Activated CD4-positive, alpha-beta T cell treated with anti-CD3 and anti-CD28 coated beads for 4 hours (primary cell): ENCODE data around the gene PWWP2B.
"Not testable (repeated sequence)": the region's sequence is repeated elsewhere in the genome, so short reads cannot be mapped to it uniquely, and the experiment has no call there.

Experiments
- DNase-seq, 2 donors: peaks; one replicate each; pipeline ENCODE4 v3.0.0-alpha.2; 2020

Gene PWWP2B

GRCh38 chr10:132382231-132382922, 14.6 kb upstream of the PWWP2B start:
- no peak for DNase-seq

GRCh38 chr10:132383101-132383500, 13.9 kb upstream of the PWWP2B start:
- no peak for DNase-seq

- no peak for DNase-seq
These were observed 13.2 kb upstream of the PWWP2B start for GRCh38 chr10:132383751-132384196.

- no peak for DNase-seq
These were observed 12.2 kb upstream of the PWWP2B start for GRCh38 chr10:132384618-132385388.

GRCh38 chr10:132385389-132385667, 11.7 kb upstream of the PWWP2B start:
- DNase-seq = no peak

- no peak for DNase-seq
These were observed 11.1 kb upstream of the PWWP2B start for GRCh38 chr10:132385721-132386418.

GRCh38 chr10:132386419-132386831, 10.6 kb upstream of the PWWP2B start:
- DNase-seq = no peak

- not testable (repeated sequence) for DNase-seq
These were observed 10.1 kb upstream of the PWWP2B start for GRCh38 chr10:132386896-132387295.

- peak; percentile 68 to 78 for DNase-seq
These were observed 9.2 kb upstream of the PWWP2B start for GRCh38 chr10:132387764-132388210.

- DNase-seq = no peak
These were observed 8.0 kb upstream of the PWWP2B start for GRCh38 chr10:132388891-132389432.

GRCh38 chr10:132389433-132390169, 7.4 kb upstream of the PWWP2B start:
- DNase-seq = no peak

- DNase-seq = no peak
These were observed 6.7 kb upstream of the PWWP2B start for GRCh38 chr10:132390170-132390920.

- DNase-seq = no peak
These were observed 5.9 kb upstream of the PWWP2B start for GRCh38 chr10:132390921-132391675.

GRCh38 chr10:132391676-132392020, 5.4 kb upstream of the PWWP2B start:
- no peak for DNase-seq

GRCh38 chr10:132392184-132392800, 4.7 kb upstream of the PWWP2B start:
- DNase-seq = no peak

- no peak for DNase-seq
These were observed 3.9 kb upstream of the PWWP2B start for GRCh38 chr10:132392811-132393694.

GRCh38 chr10:132393695-132394181, 3.3 kb upstream of the PWWP2B start:
- DNase-seq = no peak

GRCh38 chr10:132394201-132394811, 2.7 kb upstream of the PWWP2B start:
- no peak for DNase-seq
